PC-9 (cell line): ENCODE measurements around the gene SYNJ2BP.

Experiments used
- CTCF ChIP-seq: fragments of 200-600 bp; sonication (generic); conservative IDR thresholded peaks from 2 replicates; pipeline ENCODE4 v1.6.1; 2017; ENCODE audit warnings: mixed run types, antibody characterized with exemption, mild to moderate bottlenecking, moderate library complexity
- EZH2 ChIP-seq: fragments of 200-600 bp; sonication (generic); IDR thresholded peaks from 2 replicates; pipeline ENCODE4 v1.8.0; 2017; ENCODE audit warnings: antibody characterized with exemption, low read depth

- TF ChIP-seq CTCF (no peak), EZH2 (no peak)
Observed at GRCh38 chr14:70415788-70416187, 1.1 kb downstream of the SYNJ2BP start.
